RWPE2 (cell line): ENCODE measurements around the gene TBCC.

Source experiments
- ATAC-seq: fragments of 200-7000 bp; cut with Tn5 transposase; 3 replicates; pipeline ENCODE4 v1.9.1; 2021; ENCODE audit warnings: low read depth
- DNase-seq: peaks from one replicate; pipeline ENCODE4 v3.0.0-alpha.2; 2020; ENCODE audit warnings: low spot score
- H3K27ac ChIP-seq: fragments of 450-650 bp; 2 replicates; pipeline ENCODE4 v1.5.1; 2017; ENCODE audit warnings: mild to moderate bottlenecking; ENCODE audit not compliant: poor library complexity, severe bottlenecking
- H3K27me3 ChIP-seq: fragments of 250-450 bp; sonication (Bioruptor Pico); 2 replicates; pipeline ENCODE4 v1.5.1; 2021; ENCODE audit warnings: mild to moderate bottlenecking, moderate library complexity; ENCODE audit not compliant: insufficient read depth, poor library complexity, severe bottlenecking
- H3K36me3 ChIP-seq: fragments of 250-450 bp; sonication (Bioruptor Pico); 2 replicates; pipeline ENCODE4 v1.5.1; 2020; ENCODE audit warnings: low read depth, mild to moderate bottlenecking, moderate library complexity
- H3K4me1 ChIP-seq: fragments of 250-450 bp; sonication (Bioruptor Pico); 2 replicates; pipeline ENCODE4 v1.5.1; 2021; ENCODE audit warnings: mild to moderate bottlenecking, moderate library complexity; ENCODE audit not compliant: insufficient read depth, poor library complexity, severe bottlenecking
- H3K4me3 ChIP-seq: fragments of 250-450 bp; sonication (Bioruptor Pico); 2 replicates; pipeline ENCODE4 v1.5.1; 2021; ENCODE audit warnings: mild to moderate bottlenecking, moderate library complexity; ENCODE audit not compliant: severe bottlenecking
- H3K9me3 ChIP-seq: fragments of 250-450 bp; sonication (Bioruptor Pico); 2 replicates; pipeline ENCODE4 v1.5.1; 2021; ENCODE audit warnings: mild to moderate bottlenecking, moderate library complexity; ENCODE audit not compliant: severe bottlenecking
- TF ChIP-seq, protein P1 (sequence below): fragments of 450-650 bp; IDR thresholded peaks from one replicate; pipeline ENCODE4 v1.5.1; 2017; ENCODE audit warnings: mild to moderate bottlenecking, moderate library complexity; ENCODE audit not compliant: poor library complexity, severe bottlenecking

The TBCC gene

DNA sequence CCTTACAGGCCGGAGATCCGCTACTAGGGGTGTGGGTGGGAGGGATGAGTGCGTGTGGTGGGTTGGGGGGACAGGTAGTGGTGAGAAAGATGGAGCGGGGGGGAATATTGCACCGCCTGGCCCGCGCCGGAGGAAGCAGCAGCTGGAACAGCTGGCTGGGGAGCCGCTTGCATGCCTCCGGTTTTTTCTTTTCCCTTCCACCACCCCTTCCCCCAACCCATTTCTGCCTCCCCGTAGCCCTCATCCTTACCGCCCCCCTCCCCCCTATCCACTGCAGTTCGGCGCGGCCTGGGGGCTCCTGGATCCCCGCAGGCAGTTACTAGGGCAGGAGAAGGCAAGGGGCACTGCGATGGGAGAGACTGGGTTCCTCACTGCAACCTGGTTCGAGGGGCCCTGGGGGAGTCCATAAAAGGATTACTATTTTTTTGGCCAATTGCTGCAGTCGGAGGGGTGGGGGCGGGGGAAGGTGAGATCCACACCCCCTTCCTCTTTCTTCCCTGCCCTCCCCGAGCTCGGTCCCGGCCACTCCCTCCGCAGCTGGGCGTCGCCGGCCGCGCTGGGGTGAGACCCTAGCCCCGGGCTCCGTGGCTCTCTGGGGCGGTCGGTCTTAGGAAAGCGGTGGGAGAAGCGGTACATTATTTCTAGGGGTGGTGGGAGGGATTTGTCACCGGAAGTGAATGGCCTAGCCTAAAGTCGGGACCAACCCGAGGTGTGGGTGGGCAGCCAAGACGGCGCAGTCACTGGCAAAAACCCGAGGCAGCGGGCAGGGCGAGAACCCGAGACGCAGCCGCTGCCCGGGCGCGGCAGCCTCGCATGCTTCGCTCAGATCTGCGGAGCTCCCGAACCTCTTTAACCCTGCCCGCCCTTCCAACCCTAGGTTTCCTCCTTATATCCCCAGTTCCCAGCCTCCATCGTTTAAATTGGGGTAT, 824 bp upstream of the TBCC start:
- peak; percentile 72 for ATAC-seq
- peaks cover 24% of the 10 kb centered on the region for H3K4me1 ChIP-seq

DNA sequence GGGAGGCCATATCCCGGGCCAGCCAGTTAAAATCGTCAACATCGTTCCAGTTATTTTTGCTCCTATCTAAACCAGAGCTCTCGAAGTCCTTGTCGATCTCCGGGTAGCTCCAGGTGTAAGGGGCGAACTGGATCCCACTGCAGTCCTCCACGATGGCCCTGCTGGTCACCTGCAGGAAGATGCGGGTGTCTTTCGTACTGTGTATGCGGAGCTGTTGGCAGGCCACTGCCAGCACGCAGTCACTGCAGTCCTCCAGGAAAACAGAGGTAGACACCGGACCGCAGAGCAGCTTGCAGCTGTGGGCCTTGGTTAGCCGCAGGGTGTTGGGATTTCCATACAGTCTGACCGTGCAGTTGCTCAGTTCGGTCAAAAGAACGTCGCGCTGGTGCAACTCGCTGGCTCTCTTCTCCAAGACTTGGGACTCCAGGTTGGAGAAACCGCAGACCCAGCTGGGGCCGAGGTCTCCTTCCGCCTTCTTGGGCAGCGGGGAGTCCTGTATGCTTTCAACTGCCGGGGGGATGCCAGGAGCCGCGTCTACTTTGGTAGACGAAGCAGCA, 742 bp downstream of the TBCC start:
- ATAC-seq = no peak
- TF ChIP-seq, protein P1, sequence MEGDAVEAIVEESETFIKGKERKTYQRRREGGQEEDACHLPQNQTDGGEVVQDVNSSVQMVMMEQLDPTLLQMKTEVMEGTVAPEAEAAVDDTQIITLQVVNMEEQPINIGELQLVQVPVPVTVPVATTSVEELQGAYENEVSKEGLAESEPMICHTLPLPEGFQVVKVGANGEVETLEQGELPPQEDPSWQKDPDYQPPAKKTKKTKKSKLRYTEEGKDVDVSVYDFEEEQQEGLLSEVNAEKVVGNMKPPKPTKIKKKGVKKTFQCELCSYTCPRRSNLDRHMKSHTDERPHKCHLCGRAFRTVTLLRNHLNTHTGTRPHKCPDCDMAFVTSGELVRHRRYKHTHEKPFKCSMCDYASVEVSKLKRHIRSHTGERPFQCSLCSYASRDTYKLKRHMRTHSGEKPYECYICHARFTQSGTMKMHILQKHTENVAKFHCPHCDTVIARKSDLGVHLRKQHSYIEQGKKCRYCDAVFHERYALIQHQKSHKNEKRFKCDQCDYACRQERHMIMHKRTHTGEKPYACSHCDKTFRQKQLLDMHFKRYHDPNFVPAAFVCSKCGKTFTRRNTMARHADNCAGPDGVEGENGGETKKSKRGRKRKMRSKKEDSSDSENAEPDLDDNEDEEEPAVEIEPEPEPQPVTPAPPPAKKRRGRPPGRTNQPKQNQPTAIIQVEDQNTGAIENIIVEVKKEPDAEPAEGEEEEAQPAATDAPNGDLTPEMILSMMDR = no peak
- H3K4me3 ChIP-seq = peak overlapping the region; percentile 76
- DNase-seq = no peak
- no peaks in the 10 kb centered on the region for H3K36me3 ChIP-seq
- H3K27me3 ChIP-seq = no peaks in the 10 kb centered on the region
- peak overlapping the region; percentile 94 for H3K27ac ChIP-seq
- H3K9me3 ChIP-seq = no peaks in the 10 kb centered on the region
- peaks cover 24% of the 10 kb centered on the region for H3K4me1 ChIP-seq

More for the DNA sequence above, 824 bp upstream of the TBCC start:
- H3K4me3 ChIP-seq = peak overlapping the region; percentile 76
- TF ChIP-seq, protein P1 = no peak
- H3K9me3 ChIP-seq = no peaks in the 10 kb centered on the region
- no peaks in the 10 kb centered on the region for H3K36me3 ChIP-seq
- H3K27me3 ChIP-seq = no peaks in the 10 kb centered on the region
- DNase-seq = peak; percentile 90
- H3K27ac ChIP-seq = peak overlapping the region; percentile 94

DNA sequence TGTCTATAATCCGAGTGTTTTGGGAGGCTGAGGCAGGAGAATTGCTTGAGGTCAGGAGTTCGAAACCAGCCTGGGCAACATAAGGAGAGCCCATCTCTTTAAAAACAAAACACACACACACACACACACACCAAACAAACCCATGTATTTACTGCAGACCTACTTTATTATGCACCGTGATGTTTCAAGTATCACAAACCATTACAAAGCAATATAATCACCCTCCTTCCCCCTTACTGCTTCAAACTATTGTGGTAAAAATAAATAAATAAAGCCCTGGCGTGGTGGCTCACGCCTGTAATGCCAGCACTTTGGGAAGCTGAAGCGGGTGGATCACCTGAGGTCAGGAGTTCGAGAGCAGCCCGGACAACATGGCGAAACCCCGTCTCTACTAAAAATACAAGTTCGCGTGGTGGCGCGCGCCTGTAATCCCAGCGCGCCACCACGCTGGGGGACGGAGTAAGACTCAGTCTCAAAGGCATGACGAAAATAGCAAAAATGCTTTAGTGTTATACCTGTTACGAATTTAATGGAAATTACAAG, 1.5 kb downstream of the TBCC start:
- DNase-seq (no peak), ATAC-seq (no peak)
- peaks cover 24% of the 10 kb centered on the region for H3K4me1 ChIP-seq
- TF ChIP-seq, protein P1 = no peak
- H3K4me3 ChIP-seq = peak overlapping the region; percentile 76
- H3K27me3 ChIP-seq = no peaks in the 10 kb centered on the region
- no peaks in the 10 kb centered on the region for H3K9me3 ChIP-seq
- no peaks in the 10 kb centered on the region for H3K36me3 ChIP-seq
- no peak overlapping the region for H3K27ac ChIP-seq

DNA sequence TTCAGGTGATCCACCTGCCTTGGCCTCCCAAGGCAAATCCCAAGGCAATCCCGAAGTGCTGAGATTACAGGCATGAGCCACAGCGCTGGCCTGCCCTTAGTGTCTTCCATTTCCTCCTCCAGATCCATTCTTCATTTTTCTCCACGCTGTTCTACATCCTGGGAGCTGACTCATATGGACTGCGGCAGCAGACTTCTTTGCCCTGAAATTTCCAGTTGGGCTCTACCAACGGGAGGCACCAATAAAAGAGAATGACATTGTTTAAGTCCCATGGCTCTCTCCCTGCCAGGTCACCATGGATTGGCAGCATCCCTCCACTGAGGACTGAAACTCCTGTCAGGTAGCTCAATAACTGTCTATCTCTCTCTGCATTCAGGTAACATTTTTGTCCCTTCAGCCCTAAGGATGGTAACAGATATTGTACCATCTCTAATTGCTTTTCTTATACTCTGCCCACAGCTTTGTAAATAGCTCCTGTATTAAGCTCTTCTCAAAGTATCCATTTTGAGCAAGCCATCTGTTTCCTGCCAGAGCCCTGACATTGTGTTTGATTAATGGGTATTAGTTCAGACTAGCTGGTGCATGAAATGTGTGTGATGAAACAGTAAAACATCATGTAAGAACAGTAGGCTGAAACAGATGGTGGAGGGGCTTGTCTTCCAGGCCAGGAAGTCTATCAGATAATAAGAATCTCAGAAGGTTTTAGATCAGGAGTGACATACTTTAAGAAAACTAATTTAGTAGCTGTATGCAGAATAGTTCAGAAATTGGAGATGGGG, 3.6 kb downstream of the TBCC start:
- Histone ChIP-seq H3K9me3 (no peaks in the 10 kb centered on the region), H3K27me3 (no peaks in the 10 kb centered on the region), H3K27ac (peak overlapping the region; percentile 65), H3K4me3 (no peak overlapping the region), H3K4me1 (peaks cover 19% of the 10 kb centered on the region), H3K36me3 (no peaks in the 10 kb centered on the region)
- DNase-seq = no peak
- ATAC-seq = no peak
- TF ChIP-seq, protein P1 = no peak
